HCT116 (cell line): ENCODE results near the gene OTOGL.

Experiments used
- CEBPB ChIP-seq: IDR thresholded peaks from 2 replicates; pipeline ENCODE4 v1.6.1; 2012; ENCODE audit warnings: low read depth
- EZH2 ChIP-seq: fragments of 200-600 bp; sonication (generic); IDR thresholded peaks from 2 replicates; pipeline ENCODE4 v1.6.1; 2017; ENCODE audit warnings: antibody characterized with exemption, mixed run types
- EZH2phosphoT487 ChIP-seq: fragments of 200-600 bp; IDR thresholded peaks from 2 replicates; pipeline ENCODE4 v1.6.1; 2018; ENCODE audit warnings: antibody characterized with exemption, borderline replicate concordance
- POLR2A ChIP-seq: IDR thresholded peaks from 2 replicates; pipeline ENCODE4 v1.7.0; 2011; ENCODE audit warnings: borderline replicate concordance; ENCODE audit not compliant: insufficient read depth, insufficient read length; ENCODE audit errors: extremely low read depth
- SP1 ChIP-seq: IDR thresholded peaks from 2 replicates; pipeline ENCODE4 v1.6.1; 2012; ENCODE audit warnings: low read depth
- TCF7L2 ChIP-seq: IDR thresholded peaks from 2 replicates; pipeline ENCODE4 v1.7.0; 2011; ENCODE audit warnings: borderline replicate concordance, inconsistent platforms; ENCODE audit not compliant: insufficient read depth, insufficient read length; ENCODE audit errors: extremely low read depth
- ZFX ChIP-seq: fragments of 450-650 bp; IDR thresholded peaks from 2 replicates; pipeline ENCODE4 v1.6.1; 2017
- ZNF274 ChIP-seq: fragments of 200-500 bp; sonication (Bioruptor generic); IDR thresholded peaks from 2 replicates; pipeline ENCODE4 v1.6.1; 2014; ENCODE audit warnings: mild to moderate bottlenecking, low read depth, low read length, inconsistent platforms
- TF ChIP-seq, protein P1 (sequence below), 3 experiments: fragments of 200-600 bp in 1 of 3; sonication (generic) in 1 of 3; IDR thresholded peaks in 2 of 3; conservative IDR thresholded peaks in 1 of 3; 2 replicates each; pipeline ENCODE4 v1.5.1; 2012 to 2017; ENCODE audit warnings: low read depth in 2 of 3, low read length in 2 of 3, antibody characterized with exemption in 1 of 3, borderline replicate concordance in 1 of 3, control low read depth in 1 of 3, mild to moderate bottlenecking in 1 of 3, mixed read lengths in 1 of 3, mixed run types in 1 of 3, moderate library complexity in 1 of 3; ENCODE audit not compliant: insufficient read depth in 1 of 3
- TF ChIP-seq, protein P2 (sequence below): IDR thresholded peaks from 2 replicates; pipeline ENCODE4 v1.6.1; 2012

GRCh38 chr12:80064269-80064668 lies 35.1 kb upstream of the OTOGL start:
- TF ChIP-seq ZNF274 = no peak
- TF ChIP-seq TCF7L2 = no peak
- TF ChIP-seq SP1 = no peak
- TF ChIP-seq ZFX = no peak
- no peak for TF ChIP-seq EZH2
- TF ChIP-seq, protein P1, sequence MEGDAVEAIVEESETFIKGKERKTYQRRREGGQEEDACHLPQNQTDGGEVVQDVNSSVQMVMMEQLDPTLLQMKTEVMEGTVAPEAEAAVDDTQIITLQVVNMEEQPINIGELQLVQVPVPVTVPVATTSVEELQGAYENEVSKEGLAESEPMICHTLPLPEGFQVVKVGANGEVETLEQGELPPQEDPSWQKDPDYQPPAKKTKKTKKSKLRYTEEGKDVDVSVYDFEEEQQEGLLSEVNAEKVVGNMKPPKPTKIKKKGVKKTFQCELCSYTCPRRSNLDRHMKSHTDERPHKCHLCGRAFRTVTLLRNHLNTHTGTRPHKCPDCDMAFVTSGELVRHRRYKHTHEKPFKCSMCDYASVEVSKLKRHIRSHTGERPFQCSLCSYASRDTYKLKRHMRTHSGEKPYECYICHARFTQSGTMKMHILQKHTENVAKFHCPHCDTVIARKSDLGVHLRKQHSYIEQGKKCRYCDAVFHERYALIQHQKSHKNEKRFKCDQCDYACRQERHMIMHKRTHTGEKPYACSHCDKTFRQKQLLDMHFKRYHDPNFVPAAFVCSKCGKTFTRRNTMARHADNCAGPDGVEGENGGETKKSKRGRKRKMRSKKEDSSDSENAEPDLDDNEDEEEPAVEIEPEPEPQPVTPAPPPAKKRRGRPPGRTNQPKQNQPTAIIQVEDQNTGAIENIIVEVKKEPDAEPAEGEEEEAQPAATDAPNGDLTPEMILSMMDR (IDR thresholded peaks at IDR 0.05 in 2 of 3, conservative IDR thresholded peaks at IDR 0.05 in 1 of 3; ENCODE audit: borderline replicate concordance in 1 of 3, insufficient read depth in 1 of 3, low read depth in 2 of 3, low read length in 2 of 3) = no peak
- TF ChIP-seq CEBPB = no peak
- TF ChIP-seq, protein P2, sequence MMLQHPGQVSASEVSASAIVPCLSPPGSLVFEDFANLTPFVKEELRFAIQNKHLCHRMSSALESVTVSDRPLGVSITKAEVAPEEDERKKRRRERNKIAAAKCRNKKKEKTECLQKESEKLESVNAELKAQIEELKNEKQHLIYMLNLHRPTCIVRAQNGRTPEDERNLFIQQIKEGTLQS = no peak
- no peak for TF ChIP-seq POLR2A
- no peak for TF ChIP-seq EZH2phosphoT487
